ENCODE data around the gene RADIL.

Gene RADIL

DNA sequence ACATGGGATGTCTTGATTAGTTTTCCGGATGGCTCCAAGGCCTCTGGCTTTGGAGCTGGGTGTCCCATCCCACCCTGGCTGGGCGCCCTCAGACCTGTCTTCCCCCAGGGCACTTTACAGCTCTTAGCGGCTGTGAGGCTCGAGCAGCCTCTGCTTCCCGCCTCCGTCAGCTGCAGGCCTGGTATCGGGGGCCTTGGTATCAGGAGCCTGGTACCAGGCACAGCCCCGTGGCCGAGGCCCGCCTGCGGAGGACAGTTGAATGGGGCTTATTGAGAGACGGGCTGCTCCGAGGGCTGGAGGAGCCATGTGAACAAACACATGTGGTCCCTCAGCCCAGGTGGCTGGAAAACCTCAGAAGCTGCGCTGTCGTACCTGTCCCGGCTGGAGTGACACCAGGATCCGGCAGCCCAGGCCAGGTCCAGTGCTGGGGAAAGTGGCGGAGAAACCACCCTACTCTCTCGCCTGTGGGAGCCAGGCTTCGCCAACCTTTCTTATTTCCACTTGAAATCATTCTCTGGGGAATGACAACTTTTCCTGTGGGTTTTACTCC, 132.0 kb downstream of the RADIL start:
- TF ChIP-seq, protein P1, sequence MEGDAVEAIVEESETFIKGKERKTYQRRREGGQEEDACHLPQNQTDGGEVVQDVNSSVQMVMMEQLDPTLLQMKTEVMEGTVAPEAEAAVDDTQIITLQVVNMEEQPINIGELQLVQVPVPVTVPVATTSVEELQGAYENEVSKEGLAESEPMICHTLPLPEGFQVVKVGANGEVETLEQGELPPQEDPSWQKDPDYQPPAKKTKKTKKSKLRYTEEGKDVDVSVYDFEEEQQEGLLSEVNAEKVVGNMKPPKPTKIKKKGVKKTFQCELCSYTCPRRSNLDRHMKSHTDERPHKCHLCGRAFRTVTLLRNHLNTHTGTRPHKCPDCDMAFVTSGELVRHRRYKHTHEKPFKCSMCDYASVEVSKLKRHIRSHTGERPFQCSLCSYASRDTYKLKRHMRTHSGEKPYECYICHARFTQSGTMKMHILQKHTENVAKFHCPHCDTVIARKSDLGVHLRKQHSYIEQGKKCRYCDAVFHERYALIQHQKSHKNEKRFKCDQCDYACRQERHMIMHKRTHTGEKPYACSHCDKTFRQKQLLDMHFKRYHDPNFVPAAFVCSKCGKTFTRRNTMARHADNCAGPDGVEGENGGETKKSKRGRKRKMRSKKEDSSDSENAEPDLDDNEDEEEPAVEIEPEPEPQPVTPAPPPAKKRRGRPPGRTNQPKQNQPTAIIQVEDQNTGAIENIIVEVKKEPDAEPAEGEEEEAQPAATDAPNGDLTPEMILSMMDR (IDR thresholded peaks at IDR 0.05; ENCODE audit: low read depth, low read length) = no peak
- no peak overlapping the region for H3K4me3 ChIP-seq (ENCODE audit: low read depth, low read length)

DNA sequence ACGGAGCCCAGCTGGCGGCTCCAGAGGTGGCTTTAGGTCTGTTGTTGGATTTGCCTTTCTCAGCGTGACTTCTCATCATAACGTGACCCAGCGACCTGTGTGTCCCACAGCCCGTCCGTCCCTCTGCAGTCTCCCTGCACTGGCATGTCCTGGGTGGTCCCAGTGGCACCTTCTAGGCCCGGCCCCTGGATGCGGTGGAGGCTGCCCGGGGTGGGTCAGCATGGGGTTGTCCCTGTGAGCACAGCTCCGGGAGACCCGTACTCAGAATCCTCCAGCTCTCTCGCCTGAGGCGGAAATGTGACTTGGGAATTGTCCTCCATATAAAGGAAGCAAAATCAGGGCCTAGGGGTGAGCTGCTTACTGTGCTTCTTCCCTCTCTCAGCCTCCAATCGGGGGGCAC, 133.7 kb downstream of the RADIL start:
- no peak overlapping the region for H3K4me3 ChIP-seq (ENCODE audit: low read depth, low read length)
- TF ChIP-seq, protein P1 (IDR thresholded peaks at IDR 0.05; ENCODE audit: low read depth, low read length) = no peak

DNA sequence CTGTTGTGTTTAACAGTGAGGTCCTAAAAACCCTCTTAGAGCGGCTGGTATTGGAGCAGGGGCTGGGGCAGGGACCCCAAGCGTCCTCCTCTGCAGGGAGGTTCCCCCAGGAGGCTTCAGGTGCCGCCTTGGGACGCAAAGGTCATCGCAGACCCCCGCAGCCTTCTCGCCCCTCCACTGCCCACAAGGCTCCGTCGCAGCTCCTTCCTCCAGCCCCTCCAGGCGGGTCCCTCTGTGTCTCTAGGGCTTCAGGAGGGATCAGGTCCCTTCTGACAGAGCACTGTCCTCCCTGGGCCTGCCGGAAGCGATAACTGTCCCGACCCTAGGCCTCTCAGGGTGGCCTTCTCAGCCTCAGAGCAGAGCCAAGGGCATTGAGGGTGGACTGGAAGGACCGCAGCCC, 134.2 kb downstream of the RADIL start:
- H3K4me3 ChIP-seq (ENCODE audit: low read depth, low read length) = no peak overlapping the region
- TF ChIP-seq, protein P1 (IDR thresholded peaks at IDR 0.05; ENCODE audit: low read depth, low read length) = no peak
